HEK293 (cell line): Measurements from ENCODE around the gene PRAC2.

ENCODE experiments used
- ATF2 ChIP-seq: fragments of 450-650 bp; formaldehyde crosslinking; IDR thresholded peaks from 2 replicates; pipeline ENCODE4 v1.5.1; 2016; ENCODE audit warnings: missing biosample characterization, missing genetic modification characterization, low read depth
- CTCF ChIP-seq: fragments of 450-650 bp; formaldehyde crosslinking; IDR thresholded peaks from 2 replicates; pipeline ENCODE4 v1.5.1; 2016; ENCODE audit warnings: missing biosample characterization, missing genetic modification characterization
- ELK4 ChIP-seq: IDR thresholded peaks from 2 replicates; pipeline ENCODE4 v1.6.1; 2011; ENCODE audit warnings: mild to moderate bottlenecking, low read depth, low read length, borderline replicate concordance
- HIC1 ChIP-seq: fragments of 450-650 bp; formaldehyde crosslinking; IDR thresholded peaks from 2 replicates; pipeline ENCODE4 v1.5.1; 2016; ENCODE audit warnings: missing biosample characterization, missing genetic modification characterization
- KLF16 ChIP-seq: fragments of 450-650 bp; formaldehyde crosslinking; IDR thresholded peaks from 2 replicates; pipeline ENCODE4 v1.5.1; 2017; ENCODE audit warnings: missing biosample characterization, missing genetic modification characterization
- SP2 ChIP-seq: fragments of 450-650 bp; formaldehyde crosslinking; IDR thresholded peaks from 2 replicates; pipeline ENCODE4 v1.5.1; 2016; ENCODE audit warnings: missing biosample characterization, missing genetic modification characterization
- YY1 ChIP-seq: fragments of 450-650 bp; formaldehyde crosslinking; IDR thresholded peaks from 2 replicates; pipeline ENCODE4 v1.5.1; 2018; ENCODE audit warnings: missing biosample characterization, missing genetic modification characterization
- ZBTB44 ChIP-seq: fragments of 450-650 bp; IDR thresholded peaks from 2 replicates; pipeline ENCODE4 v1.5.1; 2018; ENCODE audit warnings: missing biosample characterization, mild to moderate bottlenecking, missing genetic modification characterization
- ZNF24 ChIP-seq: fragments of 450-650 bp; formaldehyde crosslinking; IDR thresholded peaks from 2 replicates; pipeline ENCODE4 v1.5.1; 2016; ENCODE audit warnings: missing biosample characterization, missing genetic modification characterization
- ZNF37A ChIP-seq: fragments of 450-650 bp; IDR thresholded peaks from 2 replicates; pipeline ENCODE4 v1.5.1; 2018; ENCODE audit warnings: missing biosample characterization, missing genetic modification characterization
- ZNF488 ChIP-seq: fragments of 450-650 bp; formaldehyde crosslinking; IDR thresholded peaks from 2 replicates; pipeline ENCODE4 v1.5.1; 2016; ENCODE audit warnings: missing biosample characterization, missing genetic modification characterization
- ZNF510 ChIP-seq: fragments of 450-650 bp; formaldehyde crosslinking; IDR thresholded peaks from 2 replicates; pipeline ENCODE4 v1.5.1; 2018; ENCODE audit warnings: mild to moderate bottlenecking, missing genetic modification characterization, missing biosample characterization; ENCODE audit not compliant: insufficient replicate concordance
- ZNF549 ChIP-seq: fragments of 450-650 bp; IDR thresholded peaks from 2 replicates; pipeline ENCODE4 v1.5.1; 2018; ENCODE audit warnings: missing biosample characterization, missing genetic modification characterization, mild to moderate bottlenecking, inconsistent platforms, moderate library complexity

GRCh38 chr17:48738803-48739526 lies 16.0 kb downstream of the PRAC2 start:
- TF ChIP-seq KLF16 (tag by site-specific recombination), result no peak
- no peak for TF ChIP-seq ZNF510 (tag by site-specific recombination)
- no peak for TF ChIP-seq ZBTB44 (tag by site-specific recombination)
- TF ChIP-seq ELK4, result no peak
- TF ChIP-seq CTCF, result no peak
- TF ChIP-seq ZNF549 (tag by site-specific recombination), result no peak
- TF ChIP-seq HIC1 (tag by site-specific recombination), result no peak
- no peak for TF ChIP-seq SP2 (tag by site-specific recombination)
- TF ChIP-seq ZNF488, result no peak
- no peak for TF ChIP-seq YY1 (tag by site-specific recombination)
- no peak for TF ChIP-seq ATF2 (tag by site-specific recombination)
- TF ChIP-seq ZNF37A (tag by site-specific recombination), result no peak
- no peak for TF ChIP-seq ZNF24 (tag by site-specific recombination)
